ENCODE data around the gene PIWIL4. TPM values are rescaled to one million over a fixed set of nuclear protein-coding genes. Genes with fewer than 3 reads are reported as not detected.
A peak's percentile ranks its signal among the peaks of the same experiment; 100 is the strongest.

Gene PIWIL4
- total and polyA plus RNA-seq, 9 of the 15 experiments (the other 6 are each of a cell fraction or from before 2014, with no cell fraction given): 6.3 to 17.0 (median 10.8) TPM

DNA sequence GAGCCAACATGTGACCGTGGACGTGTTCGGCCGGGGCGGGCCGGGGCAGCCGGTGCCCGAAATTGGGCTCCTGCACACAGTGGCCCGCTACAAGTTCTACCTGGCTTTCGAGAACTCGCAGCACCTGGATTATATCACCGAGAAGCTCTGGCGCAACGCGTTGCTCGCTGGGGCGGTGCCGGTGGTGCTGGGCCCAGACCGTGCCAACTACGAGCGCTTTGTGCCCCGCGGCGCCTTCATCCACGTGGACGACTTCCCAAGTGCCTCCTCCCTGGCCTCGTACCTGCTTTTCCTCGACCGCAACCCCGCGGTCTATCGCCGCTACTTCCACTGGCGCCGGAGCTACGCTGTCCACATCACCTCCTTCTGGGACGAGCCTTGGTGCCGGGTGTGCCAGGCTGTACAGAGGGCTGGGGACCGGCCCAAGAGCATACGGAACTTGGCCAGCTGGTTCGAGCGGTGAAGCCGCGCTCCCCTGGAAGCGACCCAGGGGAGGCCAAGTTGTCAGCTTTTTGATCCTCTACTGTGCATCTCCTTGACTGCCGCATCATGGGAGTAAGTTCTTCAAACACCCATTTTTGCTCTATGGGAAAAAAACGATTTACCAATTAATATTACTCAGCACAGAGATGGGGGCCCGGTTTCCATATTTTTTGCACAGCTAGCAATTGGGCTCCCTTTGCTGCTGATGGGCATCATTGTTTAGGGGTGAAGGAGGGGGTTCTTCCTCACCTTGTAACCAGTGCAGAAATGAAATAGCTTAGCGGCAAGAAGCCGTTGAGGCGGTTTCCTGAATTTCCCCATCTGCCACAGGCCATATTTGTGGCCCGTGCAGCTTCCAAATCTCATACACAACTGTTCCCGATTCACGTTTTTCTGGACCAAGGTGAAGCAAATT, 21.7 kb upstream of the PIWIL4 start:
- no peaks in the 10 kb centered on the region; the same call in 1 of the 2 replicates for H4K20me1 ChIP-seq (replicated peaks; ENCODE audit: control insufficient read depth, insufficient read depth, low read length)
- in situ Hi-C loops (cut with MboI) (no loop called here), intact Hi-C loops (cut with micrococcal nuclease) (no loop called here)
- 82% methylated on average over 45 of the region's 54 CpGs for WGBS (ENCODE audit: insufficient coverage, low coverage, missing lambda C conversion rate)
- DNase-seq (ENCODE audit: extremely low read depth in 1 of 4, low spot score in 3 of 4) (no peak), ATAC-seq (no peak), FAIRE-seq (no peak)
- H3K9ac ChIP-seq (ENCODE audit: insufficient read depth in 1 of 2, low read depth in 2 of 2, low read length in 2 of 2): peak overlapping the region in 1 of 2 experiments; percentile 92; a peak in 3 of 4 replicates
- TF ChIP-seq, protein P1, sequence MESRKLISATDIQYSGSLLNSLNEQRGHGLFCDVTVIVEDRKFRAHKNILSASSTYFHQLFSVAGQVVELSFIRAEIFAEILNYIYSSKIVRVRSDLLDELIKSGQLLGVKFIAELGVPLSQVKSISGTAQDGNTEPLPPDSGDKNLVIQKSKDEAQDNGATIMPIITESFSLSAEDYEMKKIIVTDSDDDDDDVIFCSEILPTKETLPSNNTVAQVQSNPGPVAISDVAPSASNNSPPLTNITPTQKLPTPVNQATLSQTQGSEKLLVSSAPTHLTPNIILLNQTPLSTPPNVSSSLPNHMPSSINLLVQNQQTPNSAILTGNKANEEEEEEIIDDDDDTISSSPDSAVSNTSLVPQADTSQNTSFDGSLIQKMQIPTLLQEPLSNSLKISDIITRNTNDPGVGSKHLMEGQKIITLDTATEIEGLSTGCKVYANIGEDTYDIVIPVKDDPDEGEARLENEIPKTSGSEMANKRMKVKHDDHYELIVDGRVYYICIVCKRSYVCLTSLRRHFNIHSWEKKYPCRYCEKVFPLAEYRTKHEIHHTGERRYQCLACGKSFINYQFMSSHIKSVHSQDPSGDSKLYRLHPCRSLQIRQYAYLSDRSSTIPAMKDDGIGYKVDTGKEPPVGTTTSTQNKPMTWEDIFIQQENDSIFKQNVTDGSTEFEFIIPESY (CRISPR knock-in tag; IDR thresholded peaks at IDR 0.05): peak; percentile 76
- TF ChIP-seq, protein P2, sequence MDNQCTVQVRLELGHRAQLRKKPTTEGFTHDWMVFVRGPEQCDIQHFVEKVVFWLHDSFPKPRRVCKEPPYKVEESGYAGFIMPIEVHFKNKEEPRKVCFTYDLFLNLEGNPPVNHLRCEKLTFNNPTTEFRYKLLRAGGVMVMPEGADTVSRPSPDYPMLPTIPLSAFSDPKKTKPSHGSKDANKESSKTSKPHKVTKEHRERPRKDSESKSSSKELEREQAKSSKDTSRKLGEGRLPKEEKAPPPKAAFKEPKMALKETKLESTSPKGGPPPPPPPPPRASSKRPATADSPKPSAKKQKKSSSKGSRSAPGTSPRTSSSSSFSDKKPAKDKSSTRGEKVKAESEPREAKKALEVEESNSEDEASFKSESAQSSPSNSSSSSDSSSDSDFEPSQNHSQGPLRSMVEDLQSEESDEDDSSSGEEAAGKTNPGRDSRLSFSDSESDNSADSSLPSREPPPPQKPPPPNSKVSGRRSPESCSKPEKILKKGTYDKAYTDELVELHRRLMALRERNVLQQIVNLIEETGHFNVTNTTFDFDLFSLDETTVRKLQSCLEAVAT (IDR thresholded peaks at IDR 0.05): 0 out of 4 replicates have a peak, but pooled peaks of 1 of the 2 experiments have one; percentile 20
- no peak for TF ChIP-seq PHF20 (IDR thresholded peaks at IDR 0.05; ENCODE audit: partially characterized antibody)
- TF ChIP-seq, protein P3, sequence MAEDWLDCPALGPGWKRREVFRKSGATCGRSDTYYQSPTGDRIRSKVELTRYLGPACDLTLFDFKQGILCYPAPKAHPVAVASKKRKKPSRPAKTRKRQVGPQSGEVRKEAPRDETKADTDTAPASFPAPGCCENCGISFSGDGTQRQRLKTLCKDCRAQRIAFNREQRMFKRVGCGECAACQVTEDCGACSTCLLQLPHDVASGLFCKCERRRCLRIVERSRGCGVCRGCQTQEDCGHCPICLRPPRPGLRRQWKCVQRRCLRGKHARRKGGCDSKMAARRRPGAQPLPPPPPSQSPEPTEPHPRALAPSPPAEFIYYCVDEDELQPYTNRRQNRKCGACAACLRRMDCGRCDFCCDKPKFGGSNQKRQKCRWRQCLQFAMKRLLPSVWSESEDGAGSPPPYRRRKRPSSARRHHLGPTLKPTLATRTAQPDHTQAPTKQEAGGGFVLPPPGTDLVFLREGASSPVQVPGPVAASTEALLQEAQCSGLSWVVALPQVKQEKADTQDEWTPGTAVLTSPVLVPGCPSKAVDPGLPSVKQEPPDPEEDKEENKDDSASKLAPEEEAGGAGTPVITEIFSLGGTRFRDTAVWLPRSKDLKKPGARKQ (CRISPR knock-in tag; IDR thresholded peaks at IDR 0.05): peak; percentile 31; the same call in 1 of the 2 replicates
- no TSS peak for BruUV-seq (replicated peaks)
- H3K27ac ChIP-seq (ENCODE audit: extremely low read depth, low read depth, low read length): no peak overlapping the region
- H3K9me3 ChIP-seq (replicated peaks; ENCODE audit: control insufficient read depth, insufficient read depth, low read depth, low read length): no peaks in the 10 kb centered on the region
- H3K9me1 ChIP-seq (ENCODE audit: control insufficient read depth, insufficient read depth, low read length): no peaks in the 10 kb centered on the region
- ChIA-PET POLR2A (interaction anchor here (0.7 to 1.9 kb wide), 5 partner anchors 9 to 714 kb away, joined by 3 to 5 read pairs (median 3); no protein-coding TSS in a partner anchor), CTCF (ENCODE audit: low intra/inter-chr PET ratio) (no interaction called here)
- peak overlapping the region; percentile 84 for H3K4me2 ChIP-seq (ENCODE audit: insufficient read depth, low read length)
- H3K79me2 ChIP-seq (ENCODE audit: control insufficient read depth, insufficient read depth, low read length): peaks cover 32% of the 10 kb centered on the region
- peak overlapping the region; percentile 71 for H3K4me3 ChIP-seq
- peaks cover 13% of the 10 kb centered on the region; the same call in 2 of the 3 replicates for H3K36me3 ChIP-seq (ENCODE audit: control insufficient read depth, insufficient read depth, low read length)
- H3K4me1 ChIP-seq (replicated peaks in 1 of 2; ENCODE audit: control insufficient read depth in 2 of 2, insufficient read depth in 2 of 2, low read length in 2 of 2): peaks cover 32% of the 10 kb centered on the region in 2 experiments; a peak in 4 of 5 replicates
- no peaks in the 10 kb centered on the region for H3K27me3 ChIP-seq (ENCODE audit: control insufficient read depth in 2 of 2, insufficient read depth in 2 of 2, low read length in 2 of 2)
- H2AFZ ChIP-seq (ENCODE audit: low read depth, low read length): no peak overlapping the region
